HepG2 (cell line): Measurements from ENCODE around the gene LYPD3.

Source experiments
- CTCF ChIP-seq: sonication (generic); formaldehyde crosslinking; IDR thresholded peaks from 2 replicates; pipeline ENCODE4 v1.5.0; 2020; ENCODE audit warnings: mild to moderate bottlenecking, missing genetic modification reagents, moderate library complexity
- EZH2 ChIP-seq: conservative IDR thresholded peaks from 2 replicates; pipeline ENCODE4 v1.6.1; 2012; ENCODE audit warnings: mild to moderate bottlenecking, low read depth, low read length, moderate library complexity
- FOXM1 ChIP-seq: sonication (generic); formaldehyde crosslinking; IDR thresholded peaks from 2 replicates; pipeline ENCODE4 v1.5.0; 2020; ENCODE audit warnings: missing genetic modification reagents
- KLF6 ChIP-seq: IDR thresholded peaks from 2 replicates; pipeline ENCODE4 v1.8.0; 2016; ENCODE audit warnings: missing biosample characterization, missing genetic modification reagents
- RBM39 ChIP-seq: fragments of 200-400 bp; formaldehyde crosslinking; IDR thresholded peaks from one replicate; pipeline ENCODE4 v1.6.1; 2018; ENCODE audit warnings: antibody characterized with exemption, mild to moderate bottlenecking, low read depth, low read length; ENCODE audit not compliant: poor library complexity, severe bottlenecking
- REXO4 ChIP-seq: sonication (generic); formaldehyde crosslinking; IDR thresholded peaks from 2 replicates; pipeline ENCODE4 v1.8.0; 2022; ENCODE audit warnings: missing genetic modification reagents, mild to moderate bottlenecking, borderline replicate concordance
- THAP9 ChIP-seq: sonication (generic); formaldehyde crosslinking; IDR thresholded peaks from 2 replicates; pipeline ENCODE4; 2020; ENCODE audit warnings: missing genetic modification reagents, mild to moderate bottlenecking, borderline replicate concordance
- ZKSCAN1 ChIP-seq: fragments of 150-350 bp; IDR thresholded peaks from 2 replicates; pipeline ENCODE4 v1.6.1; 2014; ENCODE audit warnings: low read length

GRCh38 chr19:43481701-43482100 lies 16.3 kb upstream of the LYPD3 start:
- no peak for TF ChIP-seq EZH2
- TF ChIP-seq CTCF = no peak
- no peak for TF ChIP-seq THAP9
- TF ChIP-seq KLF6 = no peak
- no peak for TF ChIP-seq FOXM1
- no peak for TF ChIP-seq RBM39
- TF ChIP-seq ZKSCAN1 = no peak
- no peak for TF ChIP-seq REXO4 (CRISPR knock-in tag)
